Tibial artery (tissue), 4 donors: ENCODE data around the gene LRRC31.

Source experiments
- DNase-seq, 2 donors: peaks; one replicate each; pipeline ENCODE4 v3.0.0-alpha.2; 2019
- H3K27ac ChIP-seq, 2 donors: fragments of 200-600 bp; sonication (generic) in 1 of 2; 1 replicate in 1 of 2; 2 replicates in 1 of 2; pipeline ENCODE4 v1.5.1; 2018 to 2019; ENCODE audit warnings: mild to moderate bottlenecking in 1 of 2
- H3K27me3 ChIP-seq, 2 donors: fragments of 200-600 bp; sonication (generic) in 1 of 2; one replicate each; pipeline versions ENCODE4 v1.5.1 to v1.6.0; 2016 to 2019
- H3K36me3 ChIP-seq, 3 donors: fragments of 200-600 bp; sonication (generic) in 2 of 3; one replicate each; pipeline ENCODE4 v1.5.1; 2016 to 2019; ENCODE audit warnings: mild to moderate bottlenecking in 2 of 3
- H3K4me1 ChIP-seq, 4 donors: fragments of 200-600 bp; sonication (generic) in 2 of 4; 1 replicate in 3 of 4; 2 replicates in 1 of 4; pipeline ENCODE4 v1.5.1; 2016 to 2019
- H3K4me3 ChIP-seq, 2 donors: fragments of 200-600 bp; sonication (generic) in 1 of 2; 1 replicate in 1 of 2; 2 replicates in 1 of 2; pipeline ENCODE4 v1.5.1; 2018 to 2019; ENCODE audit warnings: mild to moderate bottlenecking in 2 of 2
- H3K9me3 ChIP-seq, 3 donors: fragments of 200-600 bp; sonication (generic) in 1 of 3; one replicate each; pipeline ENCODE4 v1.5.1; 2016 to 2019
- CTCF ChIP-seq, 2 experiments: fragments of 200-600 bp in 1 of 2; fragments of 450-650 bp in 1 of 2; IDR thresholded peaks; one replicate each; pipeline ENCODE4 v1.5.1; 2017 to 2019; ENCODE audit warnings: antibody characterized with exemption in 2 of 2, mild to moderate bottlenecking in 1 of 2, moderate library complexity in 1 of 2
- intact Hi-C: fragments of 100-400 bp; cut with DNase I; formaldehyde crosslinking; loops from one replicate; pipeline ENCODE4 v1.15.0; 2023; ENCODE audit warnings: low total_unique reads

LRRC31 gene

GRCh38 chr3:169847896-169848295 is 21.8 kb downstream of the LRRC31 start:
- TF ChIP-seq CTCF (IDR thresholded peaks at IDR 0.05), result no peak
- DNase-seq, result no peak
- Histone ChIP-seq H3K27ac (no peak overlapping the region), H3K4me1 (no peaks in the 10 kb centered on the region), H3K4me3 (no peak overlapping the region), H3K27me3 (peaks cover 0 to 10% of the 10 kb centered on the region in 2 donors), H3K36me3 (no peaks in the 10 kb centered on the region), H3K9me3 (no peaks in the 10 kb centered on the region)
- intact Hi-C loops, result no loop called here

- no peak for TF ChIP-seq CTCF (IDR thresholded peaks at IDR 0.05)
- H3K36me3 ChIP-seq, result no peaks in the 10 kb centered on the region
- no peak overlapping the region for H3K4me3 ChIP-seq
- no peak overlapping the region for H3K27ac ChIP-seq
- H3K27me3 ChIP-seq, result peaks cover 0 to 7% of the 10 kb centered on the region in 2 donors
- no peaks in the 10 kb centered on the region for H3K4me1 ChIP-seq
- intact Hi-C loops, result no loop called here
- no peaks in the 10 kb centered on the region for H3K9me3 ChIP-seq
- DNase-seq, result no peak
These were observed 23.1 kb downstream of the LRRC31 start for GRCh38 chr3:169846458-169847193.

- intact Hi-C loops, result no loop called here
- DNase-seq, result no peak
- no peaks in the 10 kb centered on the region for H3K27me3 ChIP-seq
- no peaks in the 10 kb centered on the region for H3K4me1 ChIP-seq
- H3K9me3 ChIP-seq, result no peaks in the 10 kb centered on the region
- TF ChIP-seq CTCF (IDR thresholded peaks at IDR 0.05), result no peak
- no peaks in the 10 kb centered on the region for H3K36me3 ChIP-seq
- H3K27ac ChIP-seq, result no peak overlapping the region
- H3K4me3 ChIP-seq, result no peak overlapping the region
These were observed 26.8 kb downstream of the LRRC31 start for GRCh38 chr3:169842960-169843359.

- intact Hi-C loops, result no loop called here
- Histone ChIP-seq H3K4me3 (no peak overlapping the region), H3K36me3 (no peaks in the 10 kb centered on the region), H3K9me3 (no peaks in the 10 kb centered on the region), H3K27me3 (no peaks in the 10 kb centered on the region), H3K27ac (no peak overlapping the region), H3K4me1 (no peaks in the 10 kb centered on the region)
- DNase-seq, result no peak
- no peak for TF ChIP-seq CTCF (IDR thresholded peaks at IDR 0.05)
These were observed 28.6 kb downstream of the LRRC31 start for GRCh38 chr3:169841171-169841570.

GRCh38 chr3:169838511-169839030 is 31.2 kb downstream of the LRRC31 start:
- intact Hi-C loops, result no loop called here
- Histone ChIP-seq H3K9me3 (no peaks in the 10 kb centered on the region), H3K27me3 (no peaks in the 10 kb centered on the region), H3K36me3 (no peaks in the 10 kb centered on the region), H3K4me3 (no peak overlapping the region), H3K27ac (no peak overlapping the region), H3K4me1 (no peaks in the 10 kb centered on the region)
- no peak for TF ChIP-seq CTCF (IDR thresholded peaks at IDR 0.05)
- DNase-seq, result no peak
